Activated CD4-positive, alpha-beta T cell treated with anti-CD3 and anti-CD28 coated beads for 1 hour (primary cell): ENCODE data around the gene ARHGAP18.

Experiments used
- DNase-seq: peaks from one replicate; pipeline ENCODE4 v3.0.0-alpha.2; 2020

ARHGAP18 gene, protein sequence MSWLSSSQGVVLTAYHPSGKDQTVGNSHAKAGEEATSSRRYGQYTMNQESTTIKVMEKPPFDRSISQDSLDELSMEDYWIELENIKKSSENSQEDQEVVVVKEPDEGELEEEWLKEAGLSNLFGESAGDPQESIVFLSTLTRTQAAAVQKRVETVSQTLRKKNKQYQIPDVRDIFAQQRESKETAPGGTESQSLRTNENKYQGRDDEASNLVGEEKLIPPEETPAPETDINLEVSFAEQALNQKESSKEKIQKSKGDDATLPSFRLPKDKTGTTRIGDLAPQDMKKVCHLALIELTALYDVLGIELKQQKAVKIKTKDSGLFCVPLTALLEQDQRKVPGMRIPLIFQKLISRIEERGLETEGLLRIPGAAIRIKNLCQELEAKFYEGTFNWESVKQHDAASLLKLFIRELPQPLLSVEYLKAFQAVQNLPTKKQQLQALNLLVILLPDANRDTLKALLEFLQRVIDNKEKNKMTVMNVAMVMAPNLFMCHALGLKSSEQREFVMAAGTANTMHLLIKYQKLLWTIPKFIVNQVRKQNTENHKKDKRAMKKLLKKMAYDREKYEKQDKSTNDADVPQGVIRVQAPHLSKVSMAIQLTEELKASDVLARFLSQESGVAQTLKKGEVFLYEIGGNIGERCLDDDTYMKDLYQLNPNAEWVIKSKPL

GRCh38 chr6:129709769-129710449 is at the start of gene ARHGAP18:
TSS of gene ARHGAP18 (minus strand) at chr6:129710177. CDS start at chr6:129710136, 41 bp downstream.
- DNase-seq: peak; percentile 49

DNA sequence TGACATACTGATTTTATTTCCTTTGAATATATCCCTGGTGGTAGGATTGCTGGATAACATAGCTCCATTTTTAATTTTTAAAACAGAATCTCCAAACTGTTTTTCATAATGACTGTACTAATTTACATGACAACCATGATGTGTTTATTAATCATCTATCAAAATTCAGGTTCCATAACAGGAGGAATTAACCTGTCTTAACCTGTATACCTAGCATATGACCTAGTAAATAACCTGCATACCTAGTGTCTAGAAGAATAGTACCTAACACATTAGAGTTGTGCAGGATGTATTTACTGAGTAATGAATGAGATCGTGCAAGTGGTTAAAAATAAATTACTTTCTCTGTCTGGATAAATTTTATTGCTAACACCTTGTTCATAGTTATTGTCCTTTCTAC is 45.8 kb upstream of the ARHGAP18 start:
- DNase-seq: no peak

- DNase-seq: no peak
Observed at GRCh38 chr6:129754750-129755149, 44.8 kb upstream of the ARHGAP18 start.

GRCh38 chr6:129753422-129753821 is 43.4 kb upstream of the ARHGAP18 start:
- no peak for DNase-seq

GRCh38 chr6:129751384-129751783 is 41.4 kb upstream of the ARHGAP18 start:
- no peak for DNase-seq

- DNase-seq: no peak
Observed at GRCh38 chr6:129750360-129750759, 40.4 kb upstream of the ARHGAP18 start.

- no peak for DNase-seq
Observed at GRCh38 chr6:129749749-129750120, 39.8 kb upstream of the ARHGAP18 start.

- DNase-seq: no peak
Observed at GRCh38 chr6:129748901-129749748, 39.1 kb upstream of the ARHGAP18 start.

- DNase-seq: peak; percentile 35
Observed at GRCh38 chr6:129748212-129748900, 38.4 kb upstream of the ARHGAP18 start.

- DNase-seq: no peak
Observed at GRCh38 chr6:129747588-129748112, 37.7 kb upstream of the ARHGAP18 start.

GRCh38 chr6:129744880-129745237 is 34.9 kb upstream of the ARHGAP18 start:
- DNase-seq: no peak

DNA sequence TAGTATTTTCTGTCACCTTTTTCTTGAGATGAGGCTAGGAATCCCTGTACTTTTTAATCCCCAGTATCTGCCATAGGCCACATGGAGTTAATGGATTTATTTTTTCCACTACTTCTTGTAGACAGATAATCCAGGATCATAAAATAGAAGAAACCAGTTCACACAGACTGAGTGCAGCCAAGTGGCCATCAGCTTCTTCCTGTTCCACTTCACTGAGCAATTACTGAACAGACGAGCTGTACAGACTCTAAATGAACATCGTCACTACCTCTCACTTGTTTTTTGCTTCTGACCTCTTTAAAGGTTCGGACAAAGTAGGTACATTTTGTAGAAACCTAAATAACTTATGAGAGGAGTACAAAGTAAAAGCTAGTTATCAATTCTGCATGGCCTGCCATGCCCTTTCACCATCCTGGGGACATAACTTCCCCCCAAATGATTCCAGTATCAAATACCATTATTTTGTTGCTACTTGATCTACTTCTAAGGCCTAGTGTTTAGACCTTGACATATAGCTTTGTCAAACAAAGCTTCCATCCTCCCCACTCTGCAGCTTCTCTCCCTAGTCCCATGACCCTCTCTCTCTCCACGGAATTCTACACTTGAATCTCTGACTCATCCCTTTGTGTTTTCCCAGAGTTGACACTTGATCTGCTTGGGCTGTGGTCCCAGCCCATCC is 34.4 kb upstream of the ARHGAP18 start:
- DNase-seq: no peak

DNA sequence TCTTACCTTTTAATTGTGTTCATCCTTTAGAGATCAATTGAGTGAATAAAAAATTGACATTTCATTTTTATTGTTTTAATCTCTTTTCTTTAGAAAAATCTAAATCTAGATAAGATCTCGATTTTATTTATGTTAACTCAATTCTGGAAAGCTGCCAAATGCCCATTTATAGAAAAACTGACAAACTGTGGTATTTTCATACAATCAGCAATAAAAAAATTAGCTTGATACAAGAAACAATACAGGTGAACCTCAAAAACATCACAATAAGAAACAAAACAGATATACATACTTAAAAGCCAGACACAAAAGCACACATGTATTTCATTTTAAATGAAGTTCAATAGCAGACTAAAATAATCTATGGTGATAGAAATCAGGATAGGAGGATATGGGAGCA is 30.0 kb upstream of the ARHGAP18 start:
- DNase-seq: no peak

- no peak for DNase-seq
Observed at GRCh38 chr6:129736105-129736504, 26.1 kb upstream of the ARHGAP18 start.

DNA sequence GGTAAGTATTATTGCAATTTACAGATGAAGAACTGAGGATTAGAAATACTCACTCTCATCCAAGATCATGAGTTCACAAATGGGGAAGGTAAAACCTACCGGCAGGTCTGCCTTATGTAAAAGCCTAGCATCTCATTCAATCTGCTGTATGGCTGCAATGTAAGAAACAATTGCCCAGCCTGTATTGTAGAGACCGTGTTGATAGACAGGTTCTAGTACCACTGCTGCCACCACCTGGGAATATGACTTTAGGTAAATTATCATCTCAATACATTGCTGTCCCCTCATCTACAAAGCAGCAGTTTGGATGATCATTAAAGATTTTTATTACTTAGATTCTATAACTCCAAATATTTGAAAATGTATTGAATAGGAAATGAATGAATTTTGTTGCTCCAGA is 23.3 kb upstream of the ARHGAP18 start:
- no peak for DNase-seq

GRCh38 chr6:129732542-129732941 is 22.6 kb upstream of the ARHGAP18 start:
- no peak for DNase-seq

GRCh38 chr6:129732034-129732433 is 22.1 kb upstream of the ARHGAP18 start:
- DNase-seq: no peak

GRCh38 chr6:129731428-129731827 is 21.5 kb upstream of the ARHGAP18 start:
- DNase-seq: no peak

- no peak for DNase-seq
Observed at GRCh38 chr6:129730477-129731165, 20.6 kb upstream of the ARHGAP18 start.

DNA sequence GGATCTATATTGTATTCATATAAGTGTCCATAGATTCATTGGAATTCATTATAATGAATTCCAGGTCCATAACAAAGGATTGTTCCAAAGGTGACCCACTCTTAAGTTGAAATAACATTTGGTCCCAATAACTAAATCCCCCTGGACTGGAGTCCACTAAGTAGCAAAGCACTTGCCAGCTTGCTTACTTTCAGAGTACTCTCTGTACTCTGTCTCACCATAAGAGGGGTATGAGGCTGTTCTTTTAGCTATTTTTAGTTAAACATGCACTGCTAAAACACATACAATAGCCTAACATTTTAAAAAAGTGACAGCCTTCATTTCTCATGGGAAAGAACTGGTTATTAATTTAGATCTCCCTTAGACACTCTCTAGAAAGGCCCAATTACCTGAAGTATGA is 16.7 kb upstream of the ARHGAP18 start:
- no peak for DNase-seq

DNA sequence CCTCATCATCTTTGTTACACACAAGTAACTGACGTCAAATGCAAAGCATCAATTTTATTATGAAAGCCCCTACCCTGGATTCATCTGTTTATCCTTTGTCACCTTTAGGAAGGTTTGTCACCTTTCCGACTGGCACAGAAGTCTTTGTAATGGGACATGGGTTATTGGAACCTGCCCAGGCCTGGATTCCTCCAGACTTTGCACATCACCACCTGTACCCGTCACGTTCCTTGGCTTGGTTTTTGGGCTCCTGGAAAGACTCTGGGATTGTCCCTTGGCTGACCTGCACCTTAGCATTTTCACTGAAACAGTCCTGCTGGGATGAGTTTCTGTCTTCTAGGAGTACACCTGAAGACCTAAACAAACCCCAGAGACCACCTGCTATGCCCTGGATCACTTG is 15.4 kb upstream of the ARHGAP18 start:
- DNase-seq: no peak
